Measurements from ENCODE around the gene KRTAP5-7. TPM values are rescaled to one million over a fixed set of nuclear protein-coding genes. Genes with fewer than 3 reads are reported as not detected.

Gene KRTAP5-7
- total and polyA plus RNA-seq, 4 donors = 0.19 TPM; not detected in 3

- H3K4me3 ChIP-seq (ENCODE audit: low read depth in 1 of 3, low read length in 3 of 3) = no peak overlapping the region
- WGBS = 64% methylated on average over 3 of the region's 3 CpGs
- H3K27ac ChIP-seq (ENCODE audit: low read depth in 1 of 2, low read length in 2 of 2) = peak overlapping the region; percentile 66 to 76
- no peak overlapping the region for H3K9ac ChIP-seq (ENCODE audit: low read depth in 1 of 2, low read length in 2 of 2)
- no peaks in the 10 kb centered on the region for H3K27me3 ChIP-seq (ENCODE audit: control insufficient read depth in 4 of 4, insufficient read depth in 4 of 4, low read length in 3 of 4)
- peak in 1 of 2 donors; percentile 10 for TF ChIP-seq HNF4A (conservative IDR thresholded peaks at IDR 0.05)
- peak; percentile 53 for TF ChIP-seq MAX (IDR thresholded peaks at IDR 0.05)
- no peak for TF ChIP-seq FOXA1 (IDR thresholded peaks at IDR 0.05)
- no peak for TF ChIP-seq RXRA (IDR thresholded peaks at IDR 0.05)
- no peaks in the 10 kb centered on the region for H3K9me3 ChIP-seq (ENCODE audit: control insufficient read depth in 4 of 4, low read length in 3 of 4)
- peaks cover 14 to 16% (median 15%) of the 10 kb centered on the region in 4 donors for H3K4me1 ChIP-seq (ENCODE audit: control insufficient read depth in 4 of 4, insufficient read depth in 4 of 4, low read length in 3 of 4)
- no peaks in the 10 kb centered on the region for H3K36me3 ChIP-seq (ENCODE audit: control insufficient read depth in 4 of 4, insufficient read depth in 3 of 4, low read depth in 1 of 4, low read length in 3 of 4)
- DNase-seq (ENCODE audit: low spot score) = no peak
These were observed 1.7 kb upstream of the KRTAP5-7 start for GRCh38 chr11:71525188-71525937.

- H3K9me3 ChIP-seq (ENCODE audit: control insufficient read depth in 4 of 4, low read length in 3 of 4) = no peaks in the 10 kb centered on the region
- H3K27me3 ChIP-seq (ENCODE audit: control insufficient read depth in 4 of 4, insufficient read depth in 4 of 4, low read length in 3 of 4) = no peaks in the 10 kb centered on the region
- 70% methylated on average over 2 of the region's 2 CpGs for WGBS
- no peak for DNase-seq (ENCODE audit: low spot score)
- peaks cover 14 to 16% (median 15%) of the 10 kb centered on the region in 4 donors for H3K4me1 ChIP-seq (ENCODE audit: control insufficient read depth in 4 of 4, insufficient read depth in 4 of 4, low read length in 3 of 4)
- peak overlapping the region; percentile 66 to 76 for H3K27ac ChIP-seq (ENCODE audit: low read depth in 1 of 2, low read length in 2 of 2)
- no peaks in the 10 kb centered on the region for H3K36me3 ChIP-seq (ENCODE audit: control insufficient read depth in 4 of 4, insufficient read depth in 3 of 4, low read depth in 1 of 4, low read length in 3 of 4)
- H3K4me3 ChIP-seq (ENCODE audit: low read depth in 1 of 3, low read length in 3 of 3) = no peak overlapping the region
- no peak overlapping the region for H3K9ac ChIP-seq (ENCODE audit: low read depth in 1 of 2, low read length in 2 of 2)
- TF ChIP-seq NR2F2 (IDR thresholded peaks at IDR 0.05) (no peak), HNF4G (IDR thresholded peaks at IDR 0.05) (peak; percentile 94), FOXA1 (IDR thresholded peaks at IDR 0.05) (peak; percentile 62), GABPA (IDR thresholded peaks at IDR 0.05 in 1 of 2, conservative IDR thresholded peaks at IDR 0.05 in 1 of 2) (no peak), JUND (IDR thresholded peaks at IDR 0.05) (peak; percentile 55 to 75), RAD21 (IDR thresholded peaks at IDR 0.05) (no peak), FOXA2 (IDR thresholded peaks at IDR 0.05) (peak; percentile 81), ZBTB33 (IDR thresholded peaks at IDR 0.05) (no peak), ATF3 (IDR thresholded peaks at IDR 0.05) (no peak), RXRA (IDR thresholded peaks at IDR 0.05) (peak; percentile 73 to 84), MAX (IDR thresholded peaks at IDR 0.05) (peak; percentile 67), CTCF (IDR thresholded peaks at IDR 0.05; ENCODE audit: low read depth, low read length, missing input control) (no peak), REST (IDR thresholded peaks at IDR 0.05) (peak; percentile 36), SP1 (IDR thresholded peaks at IDR 0.05) (peak; percentile 84), EGR1 (IDR thresholded peaks at IDR 0.05; ENCODE audit: low read depth in 2 of 2) (peak in 1 of 2 donors; percentile 50), HNF4A (conservative IDR thresholded peaks at IDR 0.05) (peak; percentile 97), TAF1 (conservative IDR thresholded peaks at IDR 0.05) (no peak), YY1 (IDR thresholded peaks at IDR 0.05) (peak; percentile 31)
These were observed 1.1 kb upstream of the KRTAP5-7 start for GRCh38 chr11:71525938-71526495.
